ENCODE measurements around the gene TSHZ2. TPM values are rescaled to one million over a fixed set of nuclear protein-coding genes. Genes with fewer than 3 reads are reported as not detected.

TSHZ2 gene
- total RNA-seq, 1 experiment from 2014 or later: 0.20 TPM

DNA sequence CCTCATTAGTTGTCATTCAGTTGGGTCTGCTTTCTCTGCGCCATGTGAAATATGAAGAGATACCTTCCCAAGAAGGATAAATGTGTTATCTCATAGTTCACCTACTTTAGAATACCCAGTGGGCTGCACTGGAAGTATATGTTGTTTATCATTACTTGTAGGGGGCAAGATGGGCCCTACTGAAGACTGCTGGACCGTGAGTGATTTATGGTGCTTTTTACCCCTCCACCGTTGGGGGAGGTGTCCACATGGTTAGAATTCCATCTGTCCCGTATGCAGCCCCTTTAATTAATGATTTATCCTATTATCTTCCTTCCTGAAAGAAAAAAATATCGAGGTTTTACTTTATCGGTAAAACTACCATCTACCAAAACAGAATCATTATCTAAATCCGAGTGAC lies 97.0 kb downstream of the TSHZ2 start:
- TF ChIP-seq NR2C2 (CRISPR knock-in tag; IDR thresholded peaks at IDR 0.05): no peak
- TF ChIP-seq TEAD1 (CRISPR knock-in tag; IDR thresholded peaks at IDR 0.05): no peak
- TF ChIP-seq IRF2 (CRISPR knock-in tag; IDR thresholded peaks at IDR 0.05; ENCODE audit: borderline replicate concordance, low read depth): no peak
- TF ChIP-seq GABPB1 (CRISPR knock-in tag; IDR thresholded peaks at IDR 0.05): no peak
- TF ChIP-seq, protein P1, sequence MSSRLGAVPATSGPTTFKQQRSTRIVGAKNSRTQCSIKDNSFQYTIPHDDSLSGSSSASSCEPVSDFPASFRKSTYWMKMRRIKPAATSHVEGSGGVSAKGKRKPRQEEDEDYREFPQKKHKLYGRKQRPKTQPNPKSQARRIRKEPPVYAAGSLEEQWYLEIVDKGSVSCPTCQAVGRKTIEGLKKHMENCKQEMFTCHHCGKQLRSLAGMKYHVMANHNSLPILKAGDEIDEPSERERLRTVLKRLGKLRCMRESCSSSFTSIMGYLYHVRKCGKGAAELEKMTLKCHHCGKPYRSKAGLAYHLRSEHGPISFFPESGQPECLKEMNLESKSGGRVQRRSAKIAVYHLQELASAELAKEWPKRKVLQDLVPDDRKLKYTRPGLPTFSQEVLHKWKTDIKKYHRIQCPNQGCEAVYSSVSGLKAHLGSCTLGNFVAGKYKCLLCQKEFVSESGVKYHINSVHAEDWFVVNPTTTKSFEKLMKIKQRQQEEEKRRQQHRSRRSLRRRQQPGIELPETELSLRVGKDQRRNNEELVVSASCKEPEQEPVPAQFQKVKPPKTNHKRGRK (CRISPR knock-in tag; IDR thresholded peaks at IDR 0.05; ENCODE audit: borderline replicate concordance): no peak
- TF ChIP-seq RORB (CRISPR knock-in tag; IDR thresholded peaks at IDR 0.05): no peak
- TF ChIP-seq RELA (CRISPR knock-in tag; IDR thresholded peaks at IDR 0.05; ENCODE audit: borderline replicate concordance): no peak
- no peak for TF ChIP-seq GTF2I (CRISPR knock-in tag; conservative IDR thresholded peaks at IDR 0.05)
- TF ChIP-seq TP53 (CRISPR knock-in tag; IDR thresholded peaks at IDR 0.05): no peak
- H3K36me3 Mint-ChIP-seq: peaks cover 12% of the 10 kb centered on the region

DNA sequence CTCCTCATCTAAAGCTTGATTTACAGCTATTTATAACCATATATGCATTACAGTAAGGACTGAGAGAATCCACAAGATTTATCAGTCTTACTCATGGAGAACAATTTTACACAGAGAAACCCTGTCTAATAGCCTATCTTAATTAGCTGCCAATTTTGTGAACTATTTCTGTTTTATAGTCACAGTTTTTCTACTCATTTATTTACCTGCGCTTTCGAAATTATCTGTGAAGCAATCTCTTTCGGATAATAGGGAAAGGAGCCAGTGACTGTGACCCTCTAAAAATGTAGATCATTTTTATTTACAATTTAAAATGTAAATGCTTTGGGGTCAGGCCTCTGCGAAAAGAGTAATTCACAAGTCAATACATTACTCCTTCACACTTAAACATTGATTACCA lies 98.1 kb downstream of the TSHZ2 start:
- ChIA-PET CTCF (no interaction called here), POLR2A (no interaction called here)
- Mint-ChIP-seq H3K4me3 (no peak overlapping the region), H3K27ac (no peak overlapping the region), H3K4me1 (peaks cover 18% of the 10 kb centered on the region), H3K36me3 (peaks cover 12% of the 10 kb centered on the region), H3K9me3 (peaks cover 19% of the 10 kb centered on the region), H3K27me3 (ENCODE audit: low read depth) (no peaks in the 10 kb centered on the region; the same call in 1 of the 2 replicates)
- no peak for DNase-seq (ENCODE audit: low spot score)
- ATAC-seq: no peak
- TF ChIP-seq FOXJ3 (CRISPR knock-in tag; IDR thresholded peaks at IDR 0.05; ENCODE audit: borderline replicate concordance) (no peak), ZNF317 (CRISPR knock-in tag; IDR thresholded peaks at IDR 0.05; ENCODE audit: borderline replicate concordance, low read depth) (no peak), NFE2L1 (CRISPR knock-in tag; IDR thresholded peaks at IDR 0.05) (no peak)
- TF ChIP-seq, protein P2, sequence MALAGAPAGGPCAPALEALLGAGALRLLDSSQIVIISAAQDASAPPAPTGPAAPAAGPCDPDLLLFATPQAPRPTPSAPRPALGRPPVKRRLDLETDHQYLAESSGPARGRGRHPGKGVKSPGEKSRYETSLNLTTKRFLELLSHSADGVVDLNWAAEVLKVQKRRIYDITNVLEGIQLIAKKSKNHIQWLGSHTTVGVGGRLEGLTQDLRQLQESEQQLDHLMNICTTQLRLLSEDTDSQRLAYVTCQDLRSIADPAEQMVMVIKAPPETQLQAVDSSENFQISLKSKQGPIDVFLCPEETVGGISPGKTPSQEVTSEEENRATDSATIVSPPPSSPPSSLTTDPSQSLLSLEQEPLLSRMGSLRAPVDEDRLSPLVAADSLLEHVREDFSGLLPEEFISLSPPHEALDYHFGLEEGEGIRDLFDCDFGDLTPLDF (CRISPR knock-in tag; IDR thresholded peaks at IDR 0.05): no peak
- TF ChIP-seq, protein P3, sequence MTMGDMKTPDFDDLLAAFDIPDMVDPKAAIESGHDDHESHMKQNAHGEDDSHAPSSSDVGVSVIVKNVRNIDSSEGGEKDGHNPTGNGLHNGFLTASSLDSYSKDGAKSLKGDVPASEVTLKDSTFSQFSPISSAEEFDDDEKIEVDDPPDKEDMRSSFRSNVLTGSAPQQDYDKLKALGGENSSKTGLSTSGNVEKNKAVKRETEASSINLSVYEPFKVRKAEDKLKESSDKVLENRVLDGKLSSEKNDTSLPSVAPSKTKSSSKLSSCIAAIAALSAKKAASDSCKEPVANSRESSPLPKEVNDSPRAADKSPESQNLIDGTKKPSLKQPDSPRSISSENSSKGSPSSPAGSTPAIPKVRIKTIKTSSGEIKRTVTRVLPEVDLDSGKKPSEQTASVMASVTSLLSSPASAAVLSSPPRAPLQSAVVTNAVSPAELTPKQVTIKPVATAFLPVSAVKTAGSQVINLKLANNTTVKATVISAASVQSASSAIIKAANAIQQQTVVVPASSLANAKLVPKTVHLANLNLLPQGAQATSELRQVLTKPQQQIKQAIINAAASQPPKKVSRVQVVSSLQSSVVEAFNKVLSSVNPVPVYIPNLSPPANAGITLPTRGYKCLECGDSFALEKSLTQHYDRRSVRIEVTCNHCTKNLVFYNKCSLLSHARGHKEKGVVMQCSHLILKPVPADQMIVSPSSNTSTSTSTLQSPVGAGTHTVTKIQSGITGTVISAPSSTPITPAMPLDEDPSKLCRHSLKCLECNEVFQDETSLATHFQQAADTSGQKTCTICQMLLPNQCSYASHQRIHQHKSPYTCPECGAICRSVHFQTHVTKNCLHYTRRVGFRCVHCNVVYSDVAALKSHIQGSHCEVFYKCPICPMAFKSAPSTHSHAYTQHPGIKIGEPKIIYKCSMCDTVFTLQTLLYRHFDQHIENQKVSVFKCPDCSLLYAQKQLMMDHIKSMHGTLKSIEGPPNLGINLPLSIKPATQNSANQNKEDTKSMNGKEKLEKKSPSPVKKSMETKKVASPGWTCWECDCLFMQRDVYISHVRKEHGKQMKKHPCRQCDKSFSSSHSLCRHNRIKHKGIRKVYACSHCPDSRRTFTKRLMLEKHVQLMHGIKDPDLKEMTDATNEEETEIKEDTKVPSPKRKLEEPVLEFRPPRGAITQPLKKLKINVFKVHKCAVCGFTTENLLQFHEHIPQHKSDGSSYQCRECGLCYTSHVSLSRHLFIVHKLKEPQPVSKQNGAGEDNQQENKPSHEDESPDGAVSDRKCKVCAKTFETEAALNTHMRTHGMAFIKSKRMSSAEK (CRISPR knock-in tag; IDR thresholded peaks at IDR 0.05; ENCODE audit: borderline replicate concordance): no peak
- TF ChIP-seq, protein P4, sequence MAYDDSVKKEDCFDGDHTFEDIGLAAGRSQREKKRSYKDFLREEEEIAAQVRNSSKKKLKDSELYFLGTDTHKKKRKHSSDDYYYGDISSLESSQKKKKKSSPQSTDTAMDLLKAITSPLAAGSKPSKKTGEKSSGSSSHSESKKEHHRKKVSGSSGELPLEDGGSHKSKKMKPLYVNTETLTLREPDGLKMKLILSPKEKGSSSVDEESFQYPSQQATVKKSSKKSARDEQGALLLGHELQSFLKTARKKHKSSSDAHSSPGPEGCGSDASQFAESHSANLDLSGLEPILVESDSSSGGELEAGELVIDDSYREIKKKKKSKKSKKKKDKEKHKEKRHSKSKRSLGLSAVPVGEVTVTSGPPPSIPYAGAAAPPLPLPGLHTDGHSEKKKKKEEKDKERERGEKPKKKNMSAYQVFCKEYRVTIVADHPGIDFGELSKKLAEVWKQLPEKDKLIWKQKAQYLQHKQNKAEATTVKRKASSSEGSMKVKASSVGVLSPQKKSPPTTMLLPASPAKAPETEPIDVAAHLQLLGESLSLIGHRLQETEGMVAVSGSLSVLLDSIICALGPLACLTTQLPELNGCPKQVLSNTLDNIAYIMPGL (CRISPR knock-in tag; IDR thresholded peaks at IDR 0.05): no peak
- TF ChIP-seq, protein P5, sequence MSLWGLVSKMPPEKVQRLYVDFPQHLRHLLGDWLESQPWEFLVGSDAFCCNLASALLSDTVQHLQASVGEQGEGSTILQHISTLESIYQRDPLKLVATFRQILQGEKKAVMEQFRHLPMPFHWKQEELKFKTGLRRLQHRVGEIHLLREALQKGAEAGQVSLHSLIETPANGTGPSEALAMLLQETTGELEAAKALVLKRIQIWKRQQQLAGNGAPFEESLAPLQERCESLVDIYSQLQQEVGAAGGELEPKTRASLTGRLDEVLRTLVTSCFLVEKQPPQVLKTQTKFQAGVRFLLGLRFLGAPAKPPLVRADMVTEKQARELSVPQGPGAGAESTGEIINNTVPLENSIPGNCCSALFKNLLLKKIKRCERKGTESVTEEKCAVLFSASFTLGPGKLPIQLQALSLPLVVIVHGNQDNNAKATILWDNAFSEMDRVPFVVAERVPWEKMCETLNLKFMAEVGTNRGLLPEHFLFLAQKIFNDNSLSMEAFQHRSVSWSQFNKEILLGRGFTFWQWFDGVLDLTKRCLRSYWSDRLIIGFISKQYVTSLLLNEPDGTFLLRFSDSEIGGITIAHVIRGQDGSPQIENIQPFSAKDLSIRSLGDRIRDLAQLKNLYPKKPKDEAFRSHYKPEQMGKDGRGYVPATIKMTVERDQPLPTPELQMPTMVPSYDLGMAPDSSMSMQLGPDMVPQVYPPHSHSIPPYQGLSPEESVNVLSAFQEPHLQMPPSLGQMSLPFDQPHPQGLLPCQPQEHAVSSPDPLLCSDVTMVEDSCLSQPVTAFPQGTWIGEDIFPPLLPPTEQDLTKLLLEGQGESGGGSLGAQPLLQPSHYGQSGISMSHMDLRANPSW (CRISPR knock-in tag; conservative IDR thresholded peaks at IDR 0.05; ENCODE audit: low read depth): no peak
- TF ChIP-seq, protein P6, sequence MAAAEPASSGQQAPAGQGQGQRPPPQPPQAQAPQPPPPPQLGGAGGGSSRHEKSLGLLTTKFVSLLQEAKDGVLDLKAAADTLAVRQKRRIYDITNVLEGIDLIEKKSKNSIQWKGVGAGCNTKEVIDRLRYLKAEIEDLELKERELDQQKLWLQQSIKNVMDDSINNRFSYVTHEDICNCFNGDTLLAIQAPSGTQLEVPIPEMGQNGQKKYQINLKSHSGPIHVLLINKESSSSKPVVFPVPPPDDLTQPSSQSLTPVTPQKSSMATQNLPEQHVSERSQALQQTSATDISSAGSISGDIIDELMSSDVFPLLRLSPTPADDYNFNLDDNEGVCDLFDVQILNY (CRISPR knock-in tag; IDR thresholded peaks at IDR 0.05): no peak
- TF ChIP-seq, protein P7, sequence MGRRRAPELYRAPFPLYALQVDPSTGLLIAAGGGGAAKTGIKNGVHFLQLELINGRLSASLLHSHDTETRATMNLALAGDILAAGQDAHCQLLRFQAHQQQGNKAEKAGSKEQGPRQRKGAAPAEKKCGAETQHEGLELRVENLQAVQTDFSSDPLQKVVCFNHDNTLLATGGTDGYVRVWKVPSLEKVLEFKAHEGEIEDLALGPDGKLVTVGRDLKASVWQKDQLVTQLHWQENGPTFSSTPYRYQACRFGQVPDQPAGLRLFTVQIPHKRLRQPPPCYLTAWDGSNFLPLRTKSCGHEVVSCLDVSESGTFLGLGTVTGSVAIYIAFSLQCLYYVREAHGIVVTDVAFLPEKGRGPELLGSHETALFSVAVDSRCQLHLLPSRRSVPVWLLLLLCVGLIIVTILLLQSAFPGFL (CRISPR knock-in tag; IDR thresholded peaks at IDR 0.05; ENCODE audit: borderline replicate concordance): no peak
- TF ChIP-seq, protein P8, sequence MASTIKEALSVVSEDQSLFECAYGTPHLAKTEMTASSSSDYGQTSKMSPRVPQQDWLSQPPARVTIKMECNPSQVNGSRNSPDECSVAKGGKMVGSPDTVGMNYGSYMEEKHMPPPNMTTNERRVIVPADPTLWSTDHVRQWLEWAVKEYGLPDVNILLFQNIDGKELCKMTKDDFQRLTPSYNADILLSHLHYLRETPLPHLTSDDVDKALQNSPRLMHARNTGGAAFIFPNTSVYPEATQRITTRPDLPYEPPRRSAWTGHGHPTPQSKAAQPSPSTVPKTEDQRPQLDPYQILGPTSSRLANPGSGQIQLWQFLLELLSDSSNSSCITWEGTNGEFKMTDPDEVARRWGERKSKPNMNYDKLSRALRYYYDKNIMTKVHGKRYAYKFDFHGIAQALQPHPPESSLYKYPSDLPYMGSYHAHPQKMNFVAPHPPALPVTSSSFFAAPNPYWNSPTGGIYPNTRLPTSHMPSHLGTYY (CRISPR knock-in tag; IDR thresholded peaks at IDR 0.05): no peak

More for the DNA sequence above, 97.0 kb downstream of the TSHZ2 start:
- Mint-ChIP-seq H3K4me1 (peaks cover 18% of the 10 kb centered on the region), H3K27me3 (ENCODE audit: low read depth) (no peaks in the 10 kb centered on the region; the same call in 1 of the 2 replicates), H3K27ac (no peak overlapping the region), H3K4me3 (no peak overlapping the region), H3K9me3 (peaks cover 19% of the 10 kb centered on the region)
- ChIA-PET CTCF (no interaction called here), POLR2A (no interaction called here)
- ATAC-seq (no peak), DNase-seq (ENCODE audit: low spot score) (no peak)

Measured in WTC11 (cell line).